Panc1 (cell line): Measurements from ENCODE around the gene CAVIN2. TPM values are rescaled to one million over a fixed set of nuclear protein-coding genes. Genes with fewer than 3 reads are reported as not detected.
A peak's percentile ranks its signal among the peaks of the same experiment; 100 is the strongest.

Source experiments
- ATAC-seq: fragments of 200-7000 bp; cut with Tn5 transposase; 2 replicates; pipeline ENCODE4 v1.9.1; 2020; ENCODE audit warnings: mild to moderate bottlenecking, moderate library complexity
- BruUV-seq: library from RNA; stranded (reverse); fragments of 400-500 nt; replicated peaks from 2 replicates; lab custom pipeline; 2021; lab: Mats Ljungman, UMichigan
- CTCF ChIA-PET: fragments of 300-600 bp; sonication (Branson Sonifier 250); formaldehyde crosslinking; loops from one replicate; lab custom pipeline; 2022; ENCODE audit warnings: antibody characterized with exemption; lab: Charles Lee
- POLR2A ChIA-PET: fragments of 300-600 bp; sonication (Branson Sonifier 250); formaldehyde crosslinking; loops from one replicate; lab custom pipeline; 2022; ENCODE audit warnings: antibody characterized with exemption; lab: Charles Lee
- DNase-seq: peaks from one replicate; pipeline ENCODE4 v3.0.0-alpha.2; 2010; ENCODE audit warnings: low read depth, low spot score
- H3K27ac ChIP-seq: 2 replicates; pipeline ENCODE4 v1.5.1; 2011; ENCODE audit warnings: mild to moderate bottlenecking, low read length, inconsistent platforms
- H3K27me3 ChIP-seq: fragments of 200-500 bp; sonication (Bioruptor generic); 2 replicates; pipeline ENCODE4 v1.6.0; 2014; ENCODE audit warnings: low read length, inconsistent platforms; ENCODE audit not compliant: control insufficient read depth, insufficient read depth
- H3K36me3 ChIP-seq: fragments of 200-500 bp; sonication (Bioruptor generic); 2 replicates; pipeline ENCODE4 v1.5.1; 2014; ENCODE audit warnings: inconsistent platforms, mild to moderate bottlenecking, low read length, moderate library complexity; ENCODE audit not compliant: control insufficient read depth, insufficient read depth
- H3K4me1 ChIP-seq: 2 replicates; pipeline ENCODE4 v1.5.1; 2011; ENCODE audit warnings: inconsistent platforms, mild to moderate bottlenecking, low read length, moderate library complexity; ENCODE audit not compliant: control insufficient read depth, insufficient read depth
- H3K4me3 ChIP-seq, 2 experiments: 2 replicates each; pipeline ENCODE4 v1.5.1; 2011 to 2012; ENCODE audit warnings: low read depth in 2 of 2, low read length in 2 of 2, mild to moderate bottlenecking in 2 of 2, inconsistent platforms in 1 of 2, moderate library complexity in 1 of 2
- H3K9me3 ChIP-seq: fragments of 200-500 bp; sonication (Bioruptor generic); 2 replicates; pipeline ENCODE4 v1.5.1; 2014; ENCODE audit warnings: low read depth, mild to moderate bottlenecking, inconsistent platforms, low read length, moderate library complexity; ENCODE audit not compliant: control insufficient read depth, insufficient read depth
- CTCF ChIP-seq: fragments of 450-650 bp; IDR thresholded peaks from 2 replicates; pipeline ENCODE4 v1.5.1; 2017; ENCODE audit warnings: mild to moderate bottlenecking
- POLR2AphosphoS5 ChIP-seq: IDR thresholded peaks from 2 replicates; pipeline ENCODE4 v1.6.1; 2012; ENCODE audit warnings: mild to moderate bottlenecking, low read depth, low read length, moderate library complexity
- REST ChIP-seq, 2 experiments: IDR thresholded peaks; 2 replicates each; pipeline ENCODE4 v1.6.1; 2011 to 2012; ENCODE audit warnings: low read depth in 2 of 2, control low read depth in 1 of 2, low read length in 1 of 2, mild to moderate bottlenecking in 1 of 2, moderate library complexity in 1 of 2; ENCODE audit not compliant: insufficient read depth in 1 of 2
- SIN3A ChIP-seq: IDR thresholded peaks from 2 replicates; pipeline ENCODE4 v1.6.1; 2012; ENCODE audit warnings: low read depth, mild to moderate bottlenecking, low read length, moderate library complexity, borderline replicate concordance; ENCODE audit not compliant: insufficient read depth
- TCF7L2 ChIP-seq: IDR thresholded peaks from 2 replicates; pipeline ENCODE4 v1.6.1; 2011; ENCODE audit warnings: mild to moderate bottlenecking, low read depth, low read length, inconsistent platforms
- in situ Hi-C: cut with HindIII; loops from 2 replicates; pipeline ENCODE4 v1.10.0; 2016; ENCODE audit warnings: low sequenced_read_pairs, low pct_unique_long_range_greater_than_20kb
- intact Hi-C: fragments of 100-400 bp; cut with micrococcal nuclease; formaldehyde crosslinking; loops from one replicate; pipeline ENCODE4 v1.10.0; 2022; ENCODE audit not compliant: unreplicated experiment
- total RNA-seq: library from RNA; stranded (reverse); gene quantifications from one replicate; pipeline ENCODE4 v1.2.1, GENCODE V29; 2021; ENCODE audit not compliant: unreplicated experiment

Gene CAVIN2
- total RNA-seq, 1 experiment from 2014 or later = 0.95 TPM

DNA sequence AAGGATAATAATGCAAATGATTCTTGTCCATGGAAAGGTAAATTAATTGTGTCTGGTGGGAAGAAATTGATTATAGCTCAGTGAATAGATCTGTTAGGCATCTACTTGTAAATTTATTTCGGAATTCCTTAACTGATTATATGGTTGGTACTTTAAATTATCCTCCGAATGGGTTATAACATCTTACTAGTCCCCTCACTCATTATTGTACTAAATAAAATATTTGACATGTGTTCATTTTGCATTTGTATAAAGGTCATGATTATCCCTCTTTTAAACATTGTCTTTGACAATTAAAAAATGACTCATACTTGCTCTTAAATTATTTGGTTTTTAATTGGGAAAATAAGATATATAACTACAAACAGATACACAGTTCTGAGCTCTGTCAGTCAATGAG is 47.4 kb downstream of the CAVIN2 start:
- POLR2A ChIA-PET = no interaction called here
- H3K27me3 ChIP-seq = no peaks in the 10 kb centered on the region
- in situ Hi-C loops = no loop called here
- intact Hi-C loops = no loop called here
- H3K27ac ChIP-seq = no peak overlapping the region
- BruUV-seq = no TSS peak
- DNase-seq (no peak), ATAC-seq (no peak)
- no peaks in the 10 kb centered on the region for H3K9me3 ChIP-seq
- TF ChIP-seq REST (IDR thresholded peaks at IDR 0.05; ENCODE audit: insufficient read depth in 1 of 2, low read depth in 2 of 2, low read length in 1 of 2) (no peak), TCF7L2 (no peak), POLR2AphosphoS5 (no peak), SIN3A (no peak), CTCF (no peak)
- no peaks in the 10 kb centered on the region for H3K36me3 ChIP-seq
- H3K4me1 ChIP-seq = no peaks in the 10 kb centered on the region
- H3K4me3 ChIP-seq = no peak overlapping the region
- CTCF ChIA-PET = no interaction called here

GRCh38 chr2:191797942-191798876 is 48.7 kb downstream of the CAVIN2 start:
- Histone ChIP-seq H3K27ac (no peak overlapping the region), H3K27me3 (no peaks in the 10 kb centered on the region), H3K36me3 (no peaks in the 10 kb centered on the region), H3K4me1 (no peaks in the 10 kb centered on the region), H3K9me3 (no peaks in the 10 kb centered on the region), H3K4me3 (no peak overlapping the region)
- no TSS peak for BruUV-seq
- in situ Hi-C loops (no loop called here), intact Hi-C loops (no loop called here)
- no peak for ATAC-seq
- ChIA-PET POLR2A (no interaction called here), CTCF (no interaction called here)
- DNase-seq = no peak
- TF ChIP-seq TCF7L2 = 0 out of 2 replicates have a peak, but pooled peaks have one; percentile 15
- TF ChIP-seq POLR2AphosphoS5 = no peak

- in situ Hi-C loops = no loop called here
- Histone ChIP-seq H3K4me1 (no peaks in the 10 kb centered on the region), H3K27me3 (0 out of 2 replicates have a peak, but pooled peaks cover 2% of the 10 kb centered on the region), H3K27ac (0 out of 2 replicates have a peak overlapping the region, but pooled peaks have one; percentile 19), H3K4me3 (no peak overlapping the region), H3K36me3 (no peaks in the 10 kb centered on the region), H3K9me3 (no peaks in the 10 kb centered on the region)
- TF ChIP-seq SIN3A (no peak), CTCF (no peak), TCF7L2 (no peak)
- CTCF ChIA-PET = no interaction called here
- POLR2A ChIA-PET = no interaction called here
- intact Hi-C loops = no loop called here
- no peak for ATAC-seq
- DNase-seq = no peak
- BruUV-seq = no TSS peak
Measured at GRCh38 chr2:191797500-191797899, 49.4 kb downstream of the CAVIN2 start.
